Stimulated activated CD4-positive, alpha-beta T cell treated with anti-CD3 and anti-CD28 coated beads, Interleukin-2, amount 100 ng/mL, for 24 hours (primary cell): ENCODE measurements around the gene POLR2F.

Experiments used
- DNase-seq, 2 donors: peaks; one replicate each; pipeline ENCODE4 v3.0.0-alpha.2; 2020

The POLR2F gene

GRCh38 chr22:38009000-38009806 is 55.7 kb downstream of the POLR2F start:
- DNase-seq: no peak

GRCh38 chr22:38012604-38013072 is 59.1 kb downstream of the POLR2F start:
- no peak for DNase-seq

GRCh38 chr22:38014083-38014482 is 60.6 kb downstream of the POLR2F start:
- DNase-seq: no peak

GRCh38 chr22:38016182-38017151 is 63.0 kb downstream of the POLR2F start:
- DNase-seq: no peak

GRCh38 chr22:38017272-38017920 is 63.9 kb downstream of the POLR2F start:
- DNase-seq: no peak

GRCh38 chr22:38017939-38018885 is 64.7 kb downstream of the POLR2F start:
- DNase-seq: no peak
